DOHH2 (cell line): ENCODE results near the gene ZFHX2.

Experiments used
- H3F3A ChIP-seq: fragments of 200-600 bp; sonication (generic), shearing (Covaris generic); 2 replicates; pipeline ENCODE4 v1.6.0; 2016; ENCODE audit warnings: antibody characterized with exemption, mild to moderate bottlenecking; ENCODE audit not compliant: control insufficient read depth, insufficient read depth
- H3K27ac ChIP-seq: fragments of 200-600 bp; sonication (generic); 2 replicates; pipeline ENCODE4 v1.5.1; 2014; ENCODE audit warnings: low read depth, mild to moderate bottlenecking, low read length, moderate library complexity
- H3K27me3 ChIP-seq: fragments of 200-600 bp; sonication (generic); 2 replicates; pipeline ENCODE4 v1.6.1; 2014; ENCODE audit warnings: mild to moderate bottlenecking, low read length, mixed read lengths; ENCODE audit not compliant: control insufficient read depth
- H3K36me3 ChIP-seq: fragments of 200-600 bp; sonication (generic); 2 replicates; pipeline ENCODE4 v1.6.1; 2014; ENCODE audit warnings: mild to moderate bottlenecking, low read length, moderate library complexity, mixed read lengths; ENCODE audit not compliant: control insufficient read depth
- H3K4me1 ChIP-seq: fragments of 200-600 bp; sonication (generic); 2 replicates; pipeline ENCODE4 v1.6.1; 2014; ENCODE audit warnings: mild to moderate bottlenecking, low read length, mixed read lengths; ENCODE audit not compliant: control insufficient read depth
- H3K4me2 ChIP-seq: fragments of 200-600 bp; sonication (generic); 2 replicates; pipeline ENCODE4 v1.6.0; 2014; ENCODE audit warnings: mild to moderate bottlenecking, low read length, moderate library complexity
- H3K4me3 ChIP-seq: fragments of 200-600 bp; sonication (generic); 2 replicates; pipeline ENCODE4 v1.5.1; 2014; ENCODE audit warnings: mild to moderate bottlenecking, low read length, mixed read lengths
- H3K79me2 ChIP-seq: fragments of 200-600 bp; sonication (generic); 2 replicates; pipeline ENCODE4 v1.6.1; 2014; ENCODE audit warnings: mild to moderate bottlenecking, low read length, mixed read lengths; ENCODE audit not compliant: control insufficient read depth
- H3K9me2 ChIP-seq: fragments of 200-600 bp; sonication (generic); replicated peaks from 2 replicates; pipeline ENCODE4 v1.6.1; 2014; ENCODE audit warnings: mild to moderate bottlenecking, low read length, mixed read lengths; ENCODE audit not compliant: control insufficient read depth
- H3K9me3 ChIP-seq: fragments of 200-600 bp; sonication (generic); 2 replicates; pipeline ENCODE4 v1.6.1; 2014; ENCODE audit warnings: antibody characterized with exemption, low read length, mixed read lengths; ENCODE audit not compliant: control insufficient read depth, insufficient read depth
- H4K20me1 ChIP-seq: fragments of 200-600 bp; sonication (generic); 2 replicates; pipeline ENCODE4 v1.6.0; 2014; ENCODE audit warnings: low read depth, mild to moderate bottlenecking, antibody characterized with exemption, low read length, moderate library complexity; ENCODE audit not compliant: control insufficient read depth, insufficient read depth
- CTCF ChIP-seq: fragments of 200-600 bp; sonication (generic); IDR thresholded peaks from one replicate; pipeline ENCODE4 v1.5.1; 2014; ENCODE audit warnings: antibody characterized with exemption, mild to moderate bottlenecking, low read depth, low read length; ENCODE audit not compliant: poor library complexity, severe bottlenecking
- EZH2phosphoT487 ChIP-seq: fragments of 200-600 bp; sonication (generic); IDR thresholded peaks from 2 replicates; pipeline ENCODE4 v1.6.1; 2017; ENCODE audit warnings: borderline replicate concordance, mild to moderate bottlenecking, antibody characterized with exemption, low read length, moderate library complexity, mixed read lengths

Gene ZFHX2

DNA sequence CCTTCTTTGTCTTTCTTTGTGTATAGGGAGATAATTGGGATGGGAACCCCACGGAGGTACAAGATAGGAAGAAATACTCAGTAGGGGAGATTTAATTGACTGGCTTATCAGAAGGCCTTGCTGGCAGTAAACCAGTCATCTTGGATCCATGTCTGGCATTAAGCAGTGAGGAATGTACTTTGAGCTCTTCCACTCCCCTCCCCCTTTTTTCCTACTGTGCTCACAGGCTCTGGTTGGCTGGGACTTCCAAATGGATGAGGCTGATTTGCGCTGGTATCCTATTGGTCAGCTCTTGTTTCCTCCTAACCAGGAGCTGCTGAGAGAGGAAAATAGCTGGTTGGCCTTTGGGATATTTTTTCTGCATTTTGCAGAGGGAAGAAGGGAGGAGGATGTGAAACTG, 57.3 kb downstream of the ZFHX2 start:
- Histone ChIP-seq H4K20me1 (no peaks in the 10 kb centered on the region), H3K9me2 (no peaks in the 10 kb centered on the region), H3K9me3 (no peaks in the 10 kb centered on the region), H3K4me3 (no peak overlapping the region), H3K36me3 (no peaks in the 10 kb centered on the region), H3F3A (no peaks in the 10 kb centered on the region), H3K27me3 (no peaks in the 10 kb centered on the region), H3K4me1 (no peaks in the 10 kb centered on the region), H3K4me2 (no peak overlapping the region), H3K79me2 (no peaks in the 10 kb centered on the region), H3K27ac (no peak overlapping the region)
- TF ChIP-seq EZH2phosphoT487, result no peak
- no peak for TF ChIP-seq CTCF

GRCh38 chr14:23492618-23493272, 58.8 kb downstream of the ZFHX2 start:
- H3K4me1 ChIP-seq, result no peaks in the 10 kb centered on the region
- H3K27ac ChIP-seq, result no peak overlapping the region
- no peaks in the 10 kb centered on the region for H3K36me3 ChIP-seq
- H3K4me2 ChIP-seq, result no peak overlapping the region
- H3F3A ChIP-seq, result no peaks in the 10 kb centered on the region
- H3K27me3 ChIP-seq, result no peaks in the 10 kb centered on the region
- no peak overlapping the region for H3K4me3 ChIP-seq
- no peaks in the 10 kb centered on the region for H3K9me3 ChIP-seq
- no peak for TF ChIP-seq CTCF
- no peak for TF ChIP-seq EZH2phosphoT487
- no peaks in the 10 kb centered on the region for H4K20me1 ChIP-seq
- no peaks in the 10 kb centered on the region for H3K79me2 ChIP-seq
- no peaks in the 10 kb centered on the region for H3K9me2 ChIP-seq

DNA sequence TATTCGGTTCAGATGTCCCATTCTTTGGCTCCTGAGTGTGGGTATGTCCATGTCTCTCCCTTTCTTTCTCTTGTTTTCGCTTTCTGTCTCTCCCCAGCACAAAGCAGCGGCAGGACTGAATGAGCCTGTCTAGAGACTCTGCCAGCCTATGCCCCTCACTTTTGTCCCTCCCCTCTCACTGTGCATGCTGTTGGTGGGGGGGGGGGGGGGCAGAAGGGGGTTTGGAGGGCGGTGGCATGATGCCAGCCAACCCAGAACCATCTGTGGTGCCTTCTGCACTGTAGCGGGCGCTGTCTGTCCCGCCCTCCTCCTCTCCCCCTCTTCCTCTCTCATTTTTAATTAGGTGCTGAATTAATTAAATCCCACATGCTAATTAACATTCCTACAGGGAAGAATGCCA, 64.3 kb downstream of the ZFHX2 start:
- Histone ChIP-seq H3K4me2 (no peak overlapping the region), H3K4me1 (no peaks in the 10 kb centered on the region), H3K27ac (no peak overlapping the region), H3K9me3 (no peaks in the 10 kb centered on the region), H3K9me2 (no peaks in the 10 kb centered on the region), H4K20me1 (no peaks in the 10 kb centered on the region), H3K36me3 (no peaks in the 10 kb centered on the region), H3K79me2 (no peaks in the 10 kb centered on the region), H3K27me3 (no peaks in the 10 kb centered on the region), H3F3A (no peaks in the 10 kb centered on the region), H3K4me3 (no peak overlapping the region)
- no peak for TF ChIP-seq CTCF
- no peak for TF ChIP-seq EZH2phosphoT487
